Liver (tissue), 9 donors: ENCODE data around the gene ZSCAN21. TPM values are rescaled to one million over a fixed set of nuclear protein-coding genes. Genes with fewer than 3 reads are reported as not detected.
A peak's percentile ranks its signal among the peaks of the same experiment; 100 is the strongest.

ENCODE experiments used
- DNase-seq: peaks from one replicate; pipeline ENCODE4 v3.0.0-alpha.2; 2017; ENCODE audit warnings: low spot score
- H3K27ac ChIP-seq, 2 donors: one replicate each; pipeline ENCODE4 v1.7.0; 2013; ENCODE audit warnings: inconsistent platforms in 2 of 2, low read length in 2 of 2, control low read depth in 1 of 2, low read depth in 1 of 2, mild to moderate bottlenecking in 1 of 2
- H3K27me3 ChIP-seq, 4 donors: one replicate each; pipeline versions ENCODE4 v1.6.1 to v1.7.0; 2013; ENCODE audit warnings: low read length in 3 of 4, inconsistent platforms in 1 of 4, mild to moderate bottlenecking in 1 of 4, moderate library complexity in 1 of 4; ENCODE audit not compliant: control insufficient read depth in 4 of 4, insufficient read depth in 4 of 4
- H3K36me3 ChIP-seq, 4 donors: one replicate each; pipeline versions ENCODE4 v1.6.1 to v1.7.0; 2013; ENCODE audit warnings: low read length in 3 of 4, mild to moderate bottlenecking in 3 of 4, low read depth in 1 of 4, moderate library complexity in 1 of 4; ENCODE audit not compliant: control insufficient read depth in 4 of 4, insufficient read depth in 3 of 4
- H3K4me1 ChIP-seq, 4 donors: one replicate each; pipeline versions ENCODE4 v1.6.1 to v1.7.0; 2013; ENCODE audit warnings: low read length in 3 of 4, mild to moderate bottlenecking in 3 of 4, moderate library complexity in 1 of 4; ENCODE audit not compliant: control insufficient read depth in 4 of 4, insufficient read depth in 4 of 4
- H3K4me3 ChIP-seq, 3 donors: one replicate each; pipeline versions ENCODE4 v1.6.1 to v1.7.0; 2013; ENCODE audit warnings: low read length in 3 of 3, control low read depth in 1 of 3, low read depth in 1 of 3, mild to moderate bottlenecking in 1 of 3
- H3K9ac ChIP-seq, 2 donors: one replicate each; pipeline ENCODE4 v1.7.0; 2013; ENCODE audit warnings: low read length in 2 of 2, mild to moderate bottlenecking in 2 of 2, moderate library complexity in 2 of 2, control low read depth in 1 of 2, low read depth in 1 of 2
- H3K9me3 ChIP-seq, 4 donors: one replicate each; pipeline versions ENCODE4 v1.6.1 to v1.7.0; 2013; ENCODE audit warnings: low read length in 3 of 4; ENCODE audit not compliant: control insufficient read depth in 4 of 4
- ATF3 ChIP-seq: IDR thresholded peaks from 2 replicates; pipeline ENCODE4 v1.6.1; 2016; ENCODE audit warnings: antibody characterized with exemption
- EGR1 ChIP-seq, 2 donors: IDR thresholded peaks; 2 replicates each; pipeline ENCODE4 v1.6.1; 2016 to 2018; ENCODE audit warnings: antibody characterized with exemption in 2 of 2, low read depth in 2 of 2
- FOXA2 ChIP-seq: IDR thresholded peaks from 2 replicates; pipeline ENCODE4 v1.6.1; 2016; ENCODE audit warnings: antibody characterized with exemption
- GABPA ChIP-seq, 2 donors: IDR thresholded peaks in 1 of 2; conservative IDR thresholded peaks in 1 of 2; 2 replicates each; pipeline ENCODE4 v1.6.1; 2016; ENCODE audit warnings: antibody characterized with exemption in 2 of 2, mild to moderate bottlenecking in 1 of 2, moderate library complexity in 1 of 2
- HNF4A ChIP-seq, 2 donors: conservative IDR thresholded peaks; 2 replicates each; pipeline ENCODE4 v1.6.1; 2016; ENCODE audit warnings: antibody characterized with exemption in 2 of 2, mild to moderate bottlenecking in 2 of 2
- HNF4G ChIP-seq: IDR thresholded peaks from 2 replicates; pipeline ENCODE4 v1.6.1; 2016; ENCODE audit warnings: antibody characterized with exemption
- JUND ChIP-seq, 2 donors: IDR thresholded peaks; 2 replicates each; pipeline ENCODE4 v1.6.1; 2016; ENCODE audit warnings: antibody characterized with exemption in 2 of 2
- NR2F2 ChIP-seq: IDR thresholded peaks from 2 replicates; pipeline ENCODE4 v1.6.1; 2016; ENCODE audit warnings: antibody characterized with exemption
- RXRA ChIP-seq, 2 donors: IDR thresholded peaks; 2 replicates each; pipeline ENCODE4 v1.6.1; 2017 to 2018; ENCODE audit warnings: antibody characterized with exemption in 2 of 2, mild to moderate bottlenecking in 1 of 2
- SP1 ChIP-seq: IDR thresholded peaks from 2 replicates; pipeline ENCODE4 v1.6.1; 2018; ENCODE audit warnings: antibody characterized with exemption, mild to moderate bottlenecking
- TAF1 ChIP-seq: conservative IDR thresholded peaks from 2 replicates; pipeline ENCODE4 v1.6.1; 2016; ENCODE audit warnings: antibody characterized with exemption, mild to moderate bottlenecking
- YY1 ChIP-seq: IDR thresholded peaks from 2 replicates; pipeline ENCODE4 v1.6.1; 2016; ENCODE audit warnings: antibody characterized with exemption, mild to moderate bottlenecking
- WGBS: extraction: QIAGEN DNeasy Blood & Tissue Kit; methylation state at CpG from one replicate; pipeline ENCODE4 v1.1.7; 2013; 5-methylcytosine and 5-hydroxymethylcytosine counted together
- polyA plus RNA-seq, 2 donors: library from polyadenylated mRNA; stranded (reverse) in 1 of 2; unstranded in 1 of 2; fragments of 200-250 nt in 1 of 2; fragments of >200 nt in 1 of 2; fragmentation: Nextera tagmentation in 1 of 2; extraction: Ambion mirVana in 1 of 2; gene quantifications; one replicate each; pipeline versions ENCODE4 v1.2.1 to v1.2.3, GENCODE V29; 2013 to 2015
- total RNA-seq, 2 donors: library from RNA; depleted of rRNA; stranded (reverse); fragments of >200 nt; gene quantifications; one replicate each; pipeline ENCODE4 v1.2.3, GENCODE V29; 2014
- TF ChIP-seq, protein P1 (sequence below): IDR thresholded peaks from 2 replicates; pipeline ENCODE4 v1.6.1; 2016; ENCODE audit warnings: antibody characterized with exemption, mild to moderate bottlenecking
- TF ChIP-seq, protein P2 (sequence below): fragments of 150-350 bp; IDR thresholded peaks from 2 replicates; pipeline ENCODE4 v1.5.1; 2017; ENCODE audit warnings: improper control_type of control experiment, low read depth, low read length; ENCODE audit not compliant: missing input control
- donor health status: healthy.
- donor health status: healthy.
- donor health status: healthy.
- donor health status: healthy.
- donor health status: healthy.

Gene ZSCAN21
- total and polyA plus RNA-seq, 4 donors, result 4.6 to 8.6 (median 6.9) TPM

- H3K9me3 ChIP-seq, result no peaks in the 10 kb centered on the region
- H3K4me1 ChIP-seq, result peaks cover 13 to 36% (median 29%) of the 10 kb centered on the region in 4 donors
- peak overlapping the region; percentile 89 to 90 for H3K27ac ChIP-seq
- DNase-seq, result no peak
- H3K4me3 ChIP-seq, result no peak overlapping the region
- H3K27me3 ChIP-seq, result no peaks in the 10 kb centered on the region
- TF ChIP-seq FOXA2, result no peak
- TF ChIP-seq RXRA (IDR thresholded peaks at IDR 0.05), result peak in 1 of 2 donors; percentile 1
- peaks cover 0 to 4% (median 0%) of the 10 kb centered on the region in 4 donors for H3K36me3 ChIP-seq
- 69% methylated on average over 4 of the region's 4 CpGs for WGBS
- no peak overlapping the region for H3K9ac ChIP-seq
Observed at GRCh38 chr7:100082978-100083377, 33.4 kb downstream of the ZSCAN21 start.

GRCh38 chr7:100085515-100085914, 35.9 kb downstream of the ZSCAN21 start:
- Histone ChIP-seq H3K4me1 (peaks cover 9 to 34% (median 21%) of the 10 kb centered on the region in 4 donors), H3K36me3 (peaks cover 0 to 3% (median 1%) of the 10 kb centered on the region in 4 donors), H3K27ac (no peak overlapping the region), H3K9me3 (no peaks in the 10 kb centered on the region), H3K9ac (no peak overlapping the region), H3K4me3 (no peak overlapping the region), H3K27me3 (no peaks in the 10 kb centered on the region)
- TF ChIP-seq, protein P1, sequence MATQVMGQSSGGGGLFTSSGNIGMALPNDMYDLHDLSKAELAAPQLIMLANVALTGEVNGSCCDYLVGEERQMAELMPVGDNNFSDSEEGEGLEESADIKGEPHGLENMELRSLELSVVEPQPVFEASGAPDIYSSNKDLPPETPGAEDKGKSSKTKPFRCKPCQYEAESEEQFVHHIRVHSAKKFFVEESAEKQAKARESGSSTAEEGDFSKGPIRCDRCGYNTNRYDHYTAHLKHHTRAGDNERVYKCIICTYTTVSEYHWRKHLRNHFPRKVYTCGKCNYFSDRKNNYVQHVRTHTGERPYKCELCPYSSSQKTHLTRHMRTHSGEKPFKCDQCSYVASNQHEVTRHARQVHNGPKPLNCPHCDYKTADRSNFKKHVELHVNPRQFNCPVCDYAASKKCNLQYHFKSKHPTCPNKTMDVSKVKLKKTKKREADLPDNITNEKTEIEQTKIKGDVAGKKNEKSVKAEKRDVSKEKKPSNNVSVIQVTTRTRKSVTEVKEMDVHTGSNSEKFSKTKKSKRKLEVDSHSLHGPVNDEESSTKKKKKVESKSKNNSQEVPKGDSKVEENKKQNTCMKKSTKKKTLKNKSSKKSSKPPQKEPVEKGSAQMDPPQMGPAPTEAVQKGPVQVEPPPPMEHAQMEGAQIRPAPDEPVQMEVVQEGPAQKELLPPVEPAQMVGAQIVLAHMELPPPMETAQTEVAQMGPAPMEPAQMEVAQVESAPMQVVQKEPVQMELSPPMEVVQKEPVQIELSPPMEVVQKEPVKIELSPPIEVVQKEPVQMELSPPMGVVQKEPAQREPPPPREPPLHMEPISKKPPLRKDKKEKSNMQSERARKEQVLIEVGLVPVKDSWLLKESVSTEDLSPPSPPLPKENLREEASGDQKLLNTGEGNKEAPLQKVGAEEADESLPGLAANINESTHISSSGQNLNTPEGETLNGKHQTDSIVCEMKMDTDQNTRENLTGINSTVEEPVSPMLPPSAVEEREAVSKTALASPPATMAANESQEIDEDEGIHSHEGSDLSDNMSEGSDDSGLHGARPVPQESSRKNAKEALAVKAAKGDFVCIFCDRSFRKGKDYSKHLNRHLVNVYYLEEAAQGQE, result no peak
- TF ChIP-seq HNF4G, result no peak
- TF ChIP-seq NR2F2, result no peak
- TF ChIP-seq HNF4A (conservative IDR thresholded peaks at IDR 0.05), result no peak
- no peak for TF ChIP-seq YY1
- TF ChIP-seq EGR1 (IDR thresholded peaks at IDR 0.05; ENCODE audit: low read depth in 2 of 2), result no peak
- TF ChIP-seq ATF3, result no peak
- TF ChIP-seq, protein P2, sequence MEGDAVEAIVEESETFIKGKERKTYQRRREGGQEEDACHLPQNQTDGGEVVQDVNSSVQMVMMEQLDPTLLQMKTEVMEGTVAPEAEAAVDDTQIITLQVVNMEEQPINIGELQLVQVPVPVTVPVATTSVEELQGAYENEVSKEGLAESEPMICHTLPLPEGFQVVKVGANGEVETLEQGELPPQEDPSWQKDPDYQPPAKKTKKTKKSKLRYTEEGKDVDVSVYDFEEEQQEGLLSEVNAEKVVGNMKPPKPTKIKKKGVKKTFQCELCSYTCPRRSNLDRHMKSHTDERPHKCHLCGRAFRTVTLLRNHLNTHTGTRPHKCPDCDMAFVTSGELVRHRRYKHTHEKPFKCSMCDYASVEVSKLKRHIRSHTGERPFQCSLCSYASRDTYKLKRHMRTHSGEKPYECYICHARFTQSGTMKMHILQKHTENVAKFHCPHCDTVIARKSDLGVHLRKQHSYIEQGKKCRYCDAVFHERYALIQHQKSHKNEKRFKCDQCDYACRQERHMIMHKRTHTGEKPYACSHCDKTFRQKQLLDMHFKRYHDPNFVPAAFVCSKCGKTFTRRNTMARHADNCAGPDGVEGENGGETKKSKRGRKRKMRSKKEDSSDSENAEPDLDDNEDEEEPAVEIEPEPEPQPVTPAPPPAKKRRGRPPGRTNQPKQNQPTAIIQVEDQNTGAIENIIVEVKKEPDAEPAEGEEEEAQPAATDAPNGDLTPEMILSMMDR, result no peak
- DNase-seq, result no peak
- WGBS, result 59% methylated on average over 3 of the region's 3 CpGs

- TF ChIP-seq NR2F2 (peak; percentile 69), RXRA (IDR thresholded peaks at IDR 0.05) (peak; percentile 21 to 23), TAF1 (no peak), JUND (IDR thresholded peaks at IDR 0.05) (peak; percentile 17 to 31), GABPA (IDR thresholded peaks at IDR 0.05 in 1 of 2, conservative IDR thresholded peaks at IDR 0.05 in 1 of 2) (no peak), SP1 (peak; percentile 27)
- TF ChIP-seq, protein P1, result peak; percentile 15
- peaks cover 6 to 19% (median 11%) of the 10 kb centered on the region in 4 donors for H3K36me3 ChIP-seq
- 85% methylated on average over 10 of the region's 10 CpGs for WGBS
- no peak for DNase-seq
- H3K27ac ChIP-seq, result no peak overlapping the region
- H3K9ac ChIP-seq, result peak overlapping the region in 1 of 2 donors; percentile 4
- H3K9me3 ChIP-seq, result no peaks in the 10 kb centered on the region
- no peaks in the 10 kb centered on the region for H3K27me3 ChIP-seq
- H3K4me3 ChIP-seq, result no peak overlapping the region
- H3K4me1 ChIP-seq, result peaks cover 9 to 25% (median 17%) of the 10 kb centered on the region in 4 donors
Observed at GRCh38 chr7:100087055-100087750, 37.6 kb downstream of the ZSCAN21 start.
